Measurements from ENCODE around the gene RALGAPA1.

Gene RALGAPA1

DNA sequence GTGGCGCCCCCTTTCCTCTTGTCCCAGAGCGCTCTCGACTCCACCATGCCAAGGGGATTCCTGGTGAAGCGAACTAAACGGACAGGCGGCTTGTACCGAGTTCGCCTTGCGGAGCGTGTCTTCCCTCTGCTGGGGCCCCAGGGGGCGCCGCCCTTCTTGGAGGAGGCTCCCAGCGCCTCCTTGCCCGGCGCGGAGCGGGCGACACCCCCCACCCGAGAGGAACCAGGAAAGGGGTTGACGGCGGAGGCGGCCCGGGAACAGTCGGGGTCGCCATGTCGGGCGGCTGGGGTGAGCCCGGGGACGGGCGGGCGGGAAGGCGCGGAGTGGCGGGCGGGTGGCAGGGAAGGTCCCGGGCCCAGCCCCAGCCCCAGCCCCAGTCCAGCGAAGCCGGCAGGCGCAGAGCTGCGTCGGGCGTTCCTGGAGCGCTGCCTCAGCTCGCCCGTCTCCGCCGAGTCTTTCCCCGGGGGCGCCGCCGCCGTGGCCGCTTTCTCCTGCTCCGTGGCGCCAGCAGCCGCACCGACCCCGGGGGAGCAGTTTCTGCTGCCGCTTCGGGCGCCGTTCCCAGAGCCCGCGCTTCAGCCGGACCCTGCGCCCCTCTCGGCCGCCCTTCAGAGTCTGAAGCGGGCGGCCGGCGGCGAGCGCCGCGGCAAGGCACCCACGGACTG lies 274.8 kb downstream of the RALGAPA1 start:
- peak; percentile 31 for DNase-seq

DNA sequence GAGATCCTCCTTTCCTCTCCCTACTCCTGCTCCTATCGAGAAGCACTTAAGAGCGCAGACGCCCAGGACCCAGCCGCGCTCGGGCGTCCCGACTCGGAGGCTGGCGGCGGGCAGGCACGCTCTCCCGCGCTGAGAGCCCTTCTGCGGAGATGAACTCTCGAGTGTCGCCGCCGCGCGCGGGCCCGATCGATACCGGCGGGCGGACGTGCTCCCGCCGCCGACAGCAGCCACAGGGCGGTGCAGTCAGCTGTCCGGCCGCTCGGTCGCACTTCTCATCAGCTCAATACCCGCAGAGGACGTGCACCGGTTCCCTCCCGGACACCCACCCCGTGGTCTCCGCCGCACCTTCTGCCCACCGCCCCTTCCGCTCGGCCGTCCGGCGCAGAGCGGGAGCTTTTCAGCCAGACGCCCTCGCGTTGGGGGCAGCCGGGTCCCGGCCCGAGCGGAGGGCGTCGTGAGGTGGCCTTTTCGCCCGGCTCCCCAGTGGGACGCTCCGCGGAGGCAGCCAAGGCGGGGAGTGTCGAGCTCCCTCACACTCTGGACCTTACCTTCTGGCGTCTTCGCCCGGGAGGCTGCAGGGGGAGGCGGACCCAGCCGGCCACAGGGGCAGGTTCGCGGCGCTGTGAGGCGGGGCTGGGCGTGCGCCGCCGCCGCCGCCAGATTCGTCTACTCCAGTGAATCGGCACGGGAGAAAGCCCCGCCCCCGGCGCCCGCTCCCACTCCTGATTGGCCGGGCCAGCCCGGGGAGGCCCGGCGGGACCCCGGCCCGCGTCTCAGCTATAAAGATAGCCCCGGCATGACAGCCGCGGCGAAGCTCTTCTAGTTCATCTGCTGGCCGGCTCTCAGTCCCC lies 275.5 kb downstream of the RALGAPA1 start, which contains the start of gene INSM2:
Gene INSM2 (plus strand): TSS at position 808 of the 851 bp plus-strand sequence. CDS start 89 bp downstream, outside the sequence.
- DNase-seq = peak; percentile 77

DNA sequence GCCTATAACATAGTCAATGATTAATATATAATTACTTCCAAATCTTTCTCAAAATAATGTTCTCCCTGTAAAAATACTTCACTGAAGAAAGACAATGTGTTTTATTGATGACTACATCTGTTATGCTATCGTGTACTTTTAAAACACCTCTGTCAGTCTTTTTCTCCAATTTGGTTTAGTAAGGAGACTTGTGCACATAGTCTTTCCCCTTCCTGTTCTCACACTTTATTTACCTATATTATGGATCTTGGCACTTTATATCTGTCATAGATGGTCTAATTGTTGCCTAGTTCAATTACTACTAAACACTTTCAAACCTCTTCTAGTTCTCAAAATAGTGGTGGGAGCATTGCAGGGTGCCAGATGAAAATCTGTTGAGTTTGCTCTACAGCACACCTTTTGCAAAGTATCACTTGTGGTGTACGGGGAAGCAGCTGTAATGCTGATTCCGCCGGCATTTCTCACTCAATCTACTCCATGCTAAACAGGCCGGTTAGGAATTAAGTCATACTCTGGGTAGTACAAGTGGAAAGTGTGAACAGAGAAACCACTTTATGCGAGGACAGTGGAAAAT lies 276.2 kb downstream of the RALGAPA1 start:
- DNase-seq = no peak

DNA sequence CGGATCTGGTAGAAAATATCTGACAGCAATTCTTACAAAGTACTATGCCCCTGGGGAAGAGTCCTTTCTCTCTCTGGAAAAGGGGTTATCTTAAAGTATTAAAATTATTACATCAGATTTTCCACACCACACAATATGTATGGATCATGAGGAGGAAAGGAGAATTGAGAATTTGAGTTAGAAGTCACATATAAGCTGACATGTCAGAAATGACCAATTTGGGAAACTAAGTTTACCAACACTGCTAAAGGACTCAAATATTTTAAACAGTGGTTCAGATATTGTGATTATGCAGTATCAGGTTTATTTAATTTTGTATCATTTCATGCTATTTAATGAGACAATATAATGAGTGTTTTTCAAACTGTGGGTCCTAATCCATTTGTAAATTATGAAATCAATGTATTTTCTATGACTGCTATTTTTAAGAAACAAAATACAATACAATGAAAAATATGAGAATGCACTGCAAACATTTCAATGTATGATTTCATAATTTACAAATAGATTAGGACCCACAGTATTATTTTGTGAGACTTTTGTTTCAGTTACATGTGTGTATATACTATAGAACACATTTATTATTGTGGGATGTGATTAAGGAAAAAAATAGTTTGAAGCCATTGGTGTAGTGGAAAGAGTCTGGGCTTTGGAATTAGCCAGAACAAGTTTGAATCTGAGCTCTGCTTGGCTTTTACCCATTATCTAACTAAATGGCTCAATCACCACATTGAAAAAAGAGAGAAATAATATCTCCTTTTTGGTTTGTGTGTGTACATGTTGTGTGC lies 276.9 kb downstream of the RALGAPA1 start:
- no peak for DNase-seq

DNA sequence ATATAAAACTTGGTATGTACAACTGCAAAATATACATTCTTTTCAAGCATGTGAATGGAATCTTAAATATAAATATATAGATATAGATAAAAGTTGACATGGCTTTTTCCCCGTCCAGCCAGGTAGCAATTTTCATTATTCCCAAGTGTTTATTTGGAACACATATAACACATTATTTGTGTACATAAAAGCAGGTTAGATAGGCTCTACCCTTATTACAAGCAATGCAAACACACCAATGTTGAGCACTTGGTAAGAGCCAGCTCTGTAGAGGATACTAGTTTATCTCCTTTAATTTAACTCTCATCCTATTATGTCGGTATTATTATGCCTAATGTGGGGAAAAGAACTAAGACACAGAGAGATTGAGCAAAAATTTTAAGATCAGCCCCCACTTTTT lies 282.1 kb downstream of the RALGAPA1 start:
- DNase-seq = no peak

DNA sequence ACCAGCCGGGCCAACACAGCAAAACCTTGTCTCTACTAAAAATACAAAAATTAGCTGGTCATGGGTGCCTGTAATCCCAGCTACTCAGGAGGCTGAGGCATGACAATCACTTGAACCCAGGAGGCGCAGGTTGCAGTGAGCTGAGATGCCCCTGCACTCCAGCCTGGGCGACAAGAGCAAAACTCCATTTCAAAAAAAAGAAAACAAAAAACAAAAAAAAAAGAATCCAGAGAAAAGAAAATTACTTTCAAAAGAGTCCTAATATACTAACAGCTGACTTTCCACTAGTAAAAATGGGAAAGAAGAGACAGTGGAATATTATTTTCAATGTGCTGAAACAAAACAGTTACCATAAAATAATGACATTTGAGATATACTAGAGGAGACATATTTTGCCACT lies 283.4 kb downstream of the RALGAPA1 start:
- no peak for DNase-seq

DNA sequence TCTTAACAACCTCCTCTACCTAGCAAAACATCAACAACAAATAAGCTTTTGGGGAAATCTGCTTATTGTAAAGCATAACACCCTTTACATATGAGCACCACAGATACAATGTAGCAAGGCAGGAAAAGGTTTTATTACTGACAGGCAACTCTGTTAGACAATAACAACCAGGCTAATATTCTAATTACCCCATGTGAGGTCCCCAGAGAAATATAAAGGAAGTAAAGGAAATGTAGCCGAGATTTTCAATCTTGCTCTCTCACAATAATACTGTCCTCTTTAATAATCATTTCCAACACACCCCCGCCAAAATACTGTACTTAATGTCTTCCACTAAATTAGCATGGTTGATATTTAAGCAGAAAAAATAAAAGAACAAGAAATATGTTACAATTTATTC lies 289.1 kb downstream of the RALGAPA1 start:
- no peak for DNase-seq

DNA sequence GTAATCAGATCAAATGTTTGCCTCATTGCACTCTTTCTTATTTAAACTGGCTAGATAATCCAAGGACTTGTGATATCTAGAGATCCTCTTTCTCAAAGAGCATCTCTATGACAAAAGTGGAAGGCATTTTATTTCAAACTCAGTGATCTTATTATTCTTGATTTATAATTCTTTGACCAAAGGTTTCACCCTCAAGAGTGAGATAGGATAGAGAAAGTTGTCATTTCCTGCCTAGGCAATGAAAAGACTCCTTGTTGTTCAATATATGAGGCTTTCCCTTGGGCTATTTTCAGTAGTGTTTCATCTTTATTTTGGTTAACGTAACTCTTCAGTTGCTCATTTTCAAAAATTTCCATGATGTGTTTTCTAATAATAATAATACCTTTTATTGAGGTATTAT lies 293.2 kb downstream of the RALGAPA1 start:
- DNase-seq = no peak

DNA sequence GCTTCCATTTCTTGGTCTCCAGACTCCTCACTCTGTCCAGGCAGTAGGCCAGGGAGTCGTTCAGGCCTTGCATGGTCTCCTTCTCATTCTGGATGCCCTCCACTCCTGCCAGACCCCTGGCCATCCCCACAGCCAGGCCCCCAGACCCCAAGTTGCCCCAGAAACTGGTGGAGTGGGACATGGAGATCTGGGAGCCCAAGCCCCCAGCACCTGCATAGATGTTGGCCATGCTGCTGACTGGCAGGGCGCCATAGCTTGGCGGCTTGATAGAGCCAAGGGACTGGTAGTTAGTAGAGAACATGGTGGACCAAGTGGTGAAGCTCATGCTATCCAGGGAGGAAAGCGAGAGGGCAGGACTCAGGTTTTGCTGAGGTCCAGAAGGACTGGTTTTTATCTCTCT lies 296.3 kb downstream of the RALGAPA1 start:
- no peak for DNase-seq

DNA sequence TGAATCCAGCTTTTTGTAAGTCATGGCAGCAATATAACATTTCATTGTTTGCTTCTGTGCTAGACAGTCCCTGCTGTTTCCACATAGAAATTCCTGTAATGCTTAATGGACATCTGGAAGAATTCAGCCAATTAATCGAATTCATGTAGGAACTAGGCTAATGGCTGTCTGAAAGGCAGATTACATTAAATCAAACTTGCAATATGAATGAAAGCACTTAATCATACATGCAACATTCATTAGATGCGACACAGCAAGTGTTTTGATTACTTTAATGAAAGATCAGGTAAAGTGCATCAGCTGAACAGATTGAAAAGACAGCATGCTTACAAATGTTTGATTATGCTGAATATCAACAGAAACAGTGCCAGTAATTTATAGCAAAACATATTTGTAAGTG lies 299.2 kb downstream of the RALGAPA1 start:
- no peak for DNase-seq

DNA sequence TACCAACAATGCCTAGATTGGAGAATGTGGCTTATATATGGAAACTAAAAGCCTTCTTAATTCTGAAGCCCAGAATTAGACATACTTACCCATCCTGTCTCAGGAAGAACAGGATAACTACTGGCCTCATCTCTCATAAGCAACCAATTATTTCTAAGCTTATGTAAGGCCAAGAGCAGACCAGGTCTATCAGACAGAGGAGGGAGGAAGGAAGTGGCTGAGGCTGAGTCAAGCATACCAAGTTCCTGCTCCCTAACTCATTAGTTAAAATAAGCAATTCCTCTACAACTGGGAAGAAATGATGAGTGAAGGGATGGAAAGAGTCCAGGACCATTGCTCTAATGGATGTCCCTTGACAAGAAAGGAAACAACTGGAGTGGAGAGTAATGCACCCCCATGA lies 302.2 kb downstream of the RALGAPA1 start:
- no peak for DNase-seq

DNA sequence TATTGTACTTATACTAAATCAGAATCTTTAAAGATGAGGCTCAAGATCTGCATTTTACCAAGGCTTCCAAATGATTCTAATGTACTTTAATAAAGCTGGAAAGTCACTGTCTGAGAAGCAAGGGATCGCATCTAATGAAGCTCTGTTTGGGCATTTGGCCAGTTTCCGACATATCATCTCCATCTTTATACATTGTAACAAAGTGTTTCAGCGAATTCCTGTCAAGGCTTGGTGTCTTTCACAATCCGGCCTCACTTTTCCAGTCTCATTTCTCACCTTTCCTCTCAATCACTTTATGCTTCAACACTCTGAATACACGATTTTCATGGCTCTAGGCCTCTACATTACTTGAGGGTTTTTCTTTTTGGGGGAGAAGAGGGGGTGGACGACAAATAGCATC lies 302.6 kb downstream of the RALGAPA1 start:
- DNase-seq = no peak

DNA sequence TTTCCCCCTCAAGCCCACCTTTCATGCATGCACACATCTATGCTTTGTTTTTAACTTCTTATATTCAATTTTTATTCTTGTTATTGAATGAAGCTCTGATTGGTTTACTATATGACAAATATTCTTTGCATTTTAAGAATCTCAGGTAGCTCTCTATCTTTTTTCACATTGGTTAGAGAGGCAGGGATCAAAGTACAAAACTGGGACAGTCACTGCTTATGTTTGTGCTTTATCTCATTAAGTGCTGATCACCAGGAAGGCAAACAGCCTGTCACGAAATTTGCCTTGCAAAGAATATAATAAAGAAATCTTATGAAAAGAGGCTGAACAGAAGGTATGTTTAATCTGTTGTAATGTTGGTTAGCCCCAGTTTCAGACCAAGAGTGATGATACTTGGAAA lies 304.8 kb downstream of the RALGAPA1 start:
- no peak for DNase-seq

DNA sequence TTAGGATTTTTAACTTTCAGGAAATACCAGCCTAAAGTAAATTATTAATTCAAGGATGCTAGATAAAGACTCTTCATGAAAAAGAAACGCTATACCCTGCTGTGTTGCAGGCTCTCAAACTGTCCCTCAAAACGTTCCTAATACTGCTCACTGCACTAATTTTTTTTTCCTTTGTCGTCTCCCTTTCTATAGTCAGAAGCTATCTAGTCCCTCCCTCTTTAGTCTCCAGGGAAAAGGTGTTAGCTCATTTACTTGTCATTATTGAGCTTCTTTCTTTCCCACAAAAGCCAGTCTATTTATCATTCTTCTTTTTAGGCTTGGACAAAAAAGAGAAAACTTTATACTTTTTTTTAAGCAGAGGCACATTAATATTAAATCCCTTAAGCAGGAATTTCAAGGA lies 305.4 kb downstream of the RALGAPA1 start:
- DNase-seq = no peak

DNA sequence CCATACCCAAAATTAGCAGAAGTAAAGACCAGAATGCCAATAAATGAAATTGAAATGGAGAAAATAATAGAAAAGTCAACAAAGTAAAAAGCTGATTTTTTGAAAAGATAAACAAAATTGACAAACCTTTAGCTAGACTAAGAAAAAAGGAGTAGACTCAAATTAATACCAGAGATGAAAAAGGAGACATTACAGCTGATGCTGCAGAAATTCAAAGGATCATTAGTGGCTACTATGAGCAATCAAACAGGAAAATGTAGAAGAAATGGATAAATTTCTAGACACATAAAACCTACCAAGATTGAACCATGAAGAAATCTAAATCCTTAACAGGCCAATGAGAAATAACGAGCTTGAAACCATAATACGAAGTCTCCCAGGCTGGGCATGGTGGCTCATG lies 309.9 kb downstream of the RALGAPA1 start:
- DNase-seq = no peak

DNA sequence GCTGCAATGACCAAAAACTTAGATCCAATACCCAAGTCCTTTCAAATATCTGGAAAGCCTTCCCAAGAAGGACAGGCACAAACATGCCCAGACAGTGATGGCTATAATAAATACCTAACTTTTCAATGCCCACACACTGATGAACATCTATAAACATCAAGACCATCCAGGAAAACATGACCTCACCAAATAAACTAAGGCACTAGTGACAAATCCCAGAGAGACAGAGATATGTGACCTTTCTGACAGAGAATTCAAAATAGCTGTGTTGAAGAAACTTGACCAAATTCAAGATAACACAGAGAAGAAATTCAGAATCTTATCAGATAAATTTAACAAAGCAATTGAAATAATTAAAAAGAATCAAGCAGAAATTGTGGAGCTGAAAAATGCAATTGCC lies 313.8 kb downstream of the RALGAPA1 start:
- no peak for DNase-seq

DNA sequence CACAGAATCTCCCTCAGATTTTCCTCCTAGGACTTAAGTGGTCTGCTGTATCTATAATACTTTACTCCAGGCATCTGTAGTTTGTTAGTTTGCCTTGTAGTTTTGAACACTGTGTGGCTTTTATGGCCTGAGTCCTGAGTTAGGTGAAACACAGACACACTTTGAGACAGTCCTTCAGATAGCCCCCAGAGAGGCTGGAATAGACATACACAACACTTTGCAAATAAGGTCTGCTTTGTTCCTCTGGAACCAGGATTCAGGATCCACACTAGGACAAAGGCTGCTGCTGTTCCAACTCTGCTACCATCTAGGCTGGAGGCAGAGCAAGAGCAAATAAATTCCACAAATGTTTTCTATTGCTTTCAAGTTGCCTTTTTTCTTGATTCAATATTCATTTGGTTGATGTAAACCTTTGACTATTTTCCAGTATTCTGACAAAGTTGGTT lies 316.5 kb downstream of the RALGAPA1 start:
- no peak for DNase-seq

All from activated CD4-positive, CD25-positive, alpha-beta regulatory T cell treated with anti-CD3 and anti-CD28 coated beads, Interleukin-2, amount 50 U/mL, for 72 hours (primary cell).